Measurements from ENCODE around the gene SP5. TPM values are rescaled to one million over a fixed set of nuclear protein-coding genes. Genes with fewer than 3 reads are reported as not detected.

The SP5 gene
- total RNA-seq, 1 experiment from 2014 or later = 0.47 TPM

DNA sequence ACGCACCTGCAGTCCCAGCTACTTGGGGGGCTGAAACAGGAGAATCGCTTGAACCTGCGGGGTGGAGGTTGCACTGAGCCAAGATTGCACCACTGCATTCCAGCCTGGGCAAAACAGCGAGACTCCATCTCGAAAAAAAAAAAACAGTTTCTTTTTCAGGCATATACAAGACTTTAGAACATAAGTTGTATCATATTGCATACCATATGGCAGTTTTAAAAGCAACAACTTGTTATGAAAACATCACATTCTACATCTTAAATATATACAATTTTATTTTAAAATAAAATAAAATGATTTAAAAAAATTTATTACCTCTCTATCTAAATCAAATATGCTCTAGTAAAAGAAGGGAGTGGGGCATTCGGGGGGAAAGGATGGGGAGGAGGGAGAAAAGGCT is 39.4 kb upstream of the SP5 start:
- no peaks in the 10 kb centered on the region for H3K27me3 ChIP-seq (ENCODE audit: low read length)
- H3K79me2 ChIP-seq (ENCODE audit: low read length) = no peaks in the 10 kb centered on the region
- BruUV-seq (replicated peaks) = no TSS peak
- intact Hi-C loops (cut with micrococcal nuclease) = loop anchor here (10.0 kb wide), 1 partner anchor 119 kb away; no protein-coding TSS in a partner anchor
- TF ChIP-seq, protein P1, sequence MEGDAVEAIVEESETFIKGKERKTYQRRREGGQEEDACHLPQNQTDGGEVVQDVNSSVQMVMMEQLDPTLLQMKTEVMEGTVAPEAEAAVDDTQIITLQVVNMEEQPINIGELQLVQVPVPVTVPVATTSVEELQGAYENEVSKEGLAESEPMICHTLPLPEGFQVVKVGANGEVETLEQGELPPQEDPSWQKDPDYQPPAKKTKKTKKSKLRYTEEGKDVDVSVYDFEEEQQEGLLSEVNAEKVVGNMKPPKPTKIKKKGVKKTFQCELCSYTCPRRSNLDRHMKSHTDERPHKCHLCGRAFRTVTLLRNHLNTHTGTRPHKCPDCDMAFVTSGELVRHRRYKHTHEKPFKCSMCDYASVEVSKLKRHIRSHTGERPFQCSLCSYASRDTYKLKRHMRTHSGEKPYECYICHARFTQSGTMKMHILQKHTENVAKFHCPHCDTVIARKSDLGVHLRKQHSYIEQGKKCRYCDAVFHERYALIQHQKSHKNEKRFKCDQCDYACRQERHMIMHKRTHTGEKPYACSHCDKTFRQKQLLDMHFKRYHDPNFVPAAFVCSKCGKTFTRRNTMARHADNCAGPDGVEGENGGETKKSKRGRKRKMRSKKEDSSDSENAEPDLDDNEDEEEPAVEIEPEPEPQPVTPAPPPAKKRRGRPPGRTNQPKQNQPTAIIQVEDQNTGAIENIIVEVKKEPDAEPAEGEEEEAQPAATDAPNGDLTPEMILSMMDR (conservative IDR thresholded peaks at IDR 0.05; ENCODE audit: low read depth, low read length) = no peak
- TF ChIP-seq EZH2 (IDR thresholded peaks at IDR 0.05; ENCODE audit: low read length, unreplicated experiment) = no peak
- TF ChIP-seq EZH2phosphoT487 (IDR thresholded peaks at IDR 0.05; ENCODE audit: borderline replicate concordance, low read length) = no peak
- no peaks in the 10 kb centered on the region for H4K20me1 ChIP-seq (ENCODE audit: low read length)
- no peak overlapping the region for H3K4me2 ChIP-seq (ENCODE audit: low read length)
- ChIA-PET POLR2A (ENCODE audit: unreplicated experiment) (no interaction called here), CTCF (no interaction called here)
- H3F3A ChIP-seq (ENCODE audit: low read length, unreplicated experiment) = no peaks in the 10 kb centered on the region
- H2AFZ ChIP-seq (ENCODE audit: low read length) = no peak overlapping the region
- no peaks in the 10 kb centered on the region for H3K9me3 ChIP-seq (ENCODE audit: low read length)
- ATAC-seq (no peak), DNase-seq (no peak)
- H3K4me1 ChIP-seq (ENCODE audit: insufficient read depth, low read length) = no peaks in the 10 kb centered on the region
- H3K4me3 ChIP-seq (ENCODE audit: low read length) = no peak overlapping the region
- H3K27ac ChIP-seq (ENCODE audit: low read length) = no peak overlapping the region
- H3K9me2 ChIP-seq (replicated peaks; ENCODE audit: low read length) = no peaks in the 10 kb centered on the region
- no peak overlapping the region for H3K9ac ChIP-seq (ENCODE audit: low read length)
- no peaks in the 10 kb centered on the region for H3K36me3 ChIP-seq (ENCODE audit: low read depth, low read length)

DNA sequence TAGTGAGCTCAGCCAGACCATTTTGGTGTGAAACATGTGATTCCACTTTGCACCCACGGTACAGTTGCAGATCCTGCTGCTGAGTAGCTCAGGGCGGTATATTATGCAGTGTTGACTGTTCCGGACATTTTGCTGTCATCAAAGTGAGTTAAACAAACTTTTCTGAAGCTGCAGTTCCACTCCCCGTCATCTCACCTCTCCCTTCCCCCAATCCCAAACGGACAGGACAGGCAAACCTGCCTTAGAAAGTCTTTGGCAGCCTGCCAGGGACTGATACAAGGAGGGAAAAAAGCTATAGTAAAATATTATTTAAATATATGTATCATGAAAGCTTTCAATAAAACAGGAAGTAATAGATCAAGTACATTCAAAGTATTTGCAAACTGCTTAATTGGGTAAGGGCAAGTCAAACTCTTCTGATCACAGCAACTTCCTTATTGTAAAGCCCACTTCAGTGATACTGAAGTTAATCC is 35.5 kb upstream of the SP5 start:
- DNase-seq (peak; percentile 48), ATAC-seq (0 out of 2 replicates have a peak, but pooled peaks have one; percentile 22)
- POLR2A ChIA-PET (ENCODE audit: unreplicated experiment) = interaction anchor here (0.6 kb wide), 1 partner anchor 159 kb away, joined by 3 read pairs; no protein-coding TSS in a partner anchor
- Histone ChIP-seq H3K9me2 (replicated peaks; ENCODE audit: low read length) (no peaks in the 10 kb centered on the region), H3K27ac (ENCODE audit: low read length) (no peak overlapping the region), H3K4me3 (ENCODE audit: low read length) (no peak overlapping the region), H3K4me1 (ENCODE audit: insufficient read depth, low read length) (no peaks in the 10 kb centered on the region), H3F3A (ENCODE audit: low read length, unreplicated experiment) (no peaks in the 10 kb centered on the region), H3K9me3 (ENCODE audit: low read length) (no peaks in the 10 kb centered on the region), H4K20me1 (ENCODE audit: low read length) (no peaks in the 10 kb centered on the region), H3K36me3 (ENCODE audit: low read depth, low read length) (no peaks in the 10 kb centered on the region), H2AFZ (ENCODE audit: low read length) (peak overlapping the region; percentile 59), H3K9ac (ENCODE audit: low read length) (no peak overlapping the region), H3K27me3 (ENCODE audit: low read length) (no peaks in the 10 kb centered on the region), H3K79me2 (ENCODE audit: low read length) (no peaks in the 10 kb centered on the region), H3K4me2 (ENCODE audit: low read length) (0 out of 2 replicates have a peak overlapping the region, but pooled peaks have one; percentile 41)
- no peak for TF ChIP-seq EZH2 (IDR thresholded peaks at IDR 0.05; ENCODE audit: low read length, unreplicated experiment)
- TF ChIP-seq EZH2phosphoT487 (IDR thresholded peaks at IDR 0.05; ENCODE audit: borderline replicate concordance, low read length) = no peak
- TF ChIP-seq, protein P1 (conservative IDR thresholded peaks at IDR 0.05; ENCODE audit: low read depth, low read length) = no peak
- no TSS peak for BruUV-seq (replicated peaks)
- intact Hi-C loops (cut with micrococcal nuclease) = loop anchor here (10.0 kb wide), 1 partner anchor 115 kb away; no protein-coding TSS in a partner anchor
- CTCF ChIA-PET = no interaction called here

DNA sequence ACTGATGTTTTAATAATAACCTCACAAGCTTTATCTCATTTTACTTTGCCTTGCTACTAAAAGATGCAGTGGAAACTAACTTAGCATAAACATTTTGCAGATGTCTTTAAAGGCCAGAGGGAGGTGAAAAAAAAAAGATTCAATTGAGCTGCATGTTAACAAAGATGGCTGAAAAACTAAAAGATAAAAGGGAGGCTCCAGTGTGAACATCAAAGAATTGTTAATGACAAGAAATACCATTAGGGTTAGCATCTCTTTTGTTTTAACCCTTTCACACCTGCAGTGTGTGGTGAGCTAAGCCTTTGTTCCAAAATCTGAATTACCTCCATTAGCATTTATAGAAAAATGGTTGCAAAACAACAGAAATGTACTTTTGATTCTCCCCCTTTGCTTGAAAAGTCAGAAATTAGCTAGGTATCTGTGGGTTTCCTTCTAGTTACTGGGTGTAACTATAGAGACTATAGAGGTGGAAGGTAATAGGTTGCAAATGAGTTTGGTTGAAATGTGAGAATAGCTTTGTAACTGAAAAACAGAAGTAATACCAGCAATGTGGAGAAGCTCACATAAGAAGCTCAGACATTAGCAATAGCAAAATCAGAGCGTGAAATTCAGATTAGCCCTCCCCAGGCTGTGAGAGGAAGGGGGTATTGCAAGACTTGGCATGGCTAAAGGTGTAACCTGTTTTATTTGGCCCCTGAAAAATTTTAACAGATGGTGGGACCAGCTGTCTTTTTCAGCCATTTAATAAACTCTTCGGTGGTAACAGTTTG is 34.8 kb upstream of the SP5 start:
- H3K9me3 ChIP-seq (ENCODE audit: low read length) = no peaks in the 10 kb centered on the region
- no peak overlapping the region for H3K4me2 ChIP-seq (ENCODE audit: low read length)
- H3K36me3 ChIP-seq (ENCODE audit: low read depth, low read length) = no peaks in the 10 kb centered on the region
- ATAC-seq (no peak), DNase-seq (no peak)
- H3K4me3 ChIP-seq (ENCODE audit: low read length) = no peak overlapping the region
- no TSS peak for BruUV-seq (replicated peaks)
- H3F3A ChIP-seq (ENCODE audit: low read length, unreplicated experiment) = no peaks in the 10 kb centered on the region
- H3K9ac ChIP-seq (ENCODE audit: low read length) = no peak overlapping the region
- intact Hi-C loops (cut with micrococcal nuclease) = no loop called here
- no peaks in the 10 kb centered on the region for H3K9me2 ChIP-seq (replicated peaks; ENCODE audit: low read length)
- no peak for TF ChIP-seq EZH2 (IDR thresholded peaks at IDR 0.05; ENCODE audit: low read length, unreplicated experiment)
- TF ChIP-seq, protein P1 (conservative IDR thresholded peaks at IDR 0.05; ENCODE audit: low read depth, low read length) = no peak
- TF ChIP-seq EZH2phosphoT487 (IDR thresholded peaks at IDR 0.05; ENCODE audit: borderline replicate concordance, low read length) = no peak
- no peaks in the 10 kb centered on the region for H3K27me3 ChIP-seq (ENCODE audit: low read length)
- ChIA-PET CTCF (no interaction called here), POLR2A (ENCODE audit: unreplicated experiment) (interaction anchor here (0.6 kb wide), 2 partner anchors 160 to 518 kb away, joined by 3 to 13 read pairs; no protein-coding TSS in a partner anchor)
- H2AFZ ChIP-seq (ENCODE audit: low read length) = no peak overlapping the region
- no peaks in the 10 kb centered on the region for H3K79me2 ChIP-seq (ENCODE audit: low read length)
- no peak overlapping the region for H3K27ac ChIP-seq (ENCODE audit: low read length)
- no peaks in the 10 kb centered on the region for H4K20me1 ChIP-seq (ENCODE audit: low read length)
- no peaks in the 10 kb centered on the region for H3K4me1 ChIP-seq (ENCODE audit: insufficient read depth, low read length)
